HCT116 (cell line): ENCODE measurements around the gene DHRS9. TPM values are rescaled to one million over a fixed set of nuclear protein-coding genes. Genes with fewer than 3 reads are reported as not detected.

Experiments
- ATAC-seq: fragments of 200-7000 bp; cut with Tn5 transposase; 2 replicates; pipeline ENCODE4 v1.9.1; 2020; ENCODE audit warnings: mild to moderate bottlenecking, moderate library complexity
- BruUV-seq: library from RNA; stranded (reverse); fragments of 400-500 nt; replicated peaks from 2 replicates; lab custom pipeline; 2021; lab: Mats Ljungman, UMichigan
- CTCF ChIA-PET: fragments of 300-600 bp; sonication (Branson Sonifier 250); formaldehyde crosslinking; loops from one replicate; lab custom pipeline; 2021; ENCODE audit warnings: antibody characterized with exemption; lab: Charles Lee
- POLR2A ChIA-PET: fragments of 300-600, 350-600 bp; sonication (Branson Sonifier 250); formaldehyde crosslinking; loops from one replicate; lab custom pipeline; 2021; ENCODE audit warnings: antibody characterized with exemption; lab: Charles Lee
- RAD21 ChIA-PET, 2 experiments: fragments of 300-600 bp; sonication (Branson Sonifier 250); formaldehyde crosslinking; loops; one replicate each; lab custom pipeline; 2023; ENCODE audit warnings: low total read pairs in 2 of 2; ENCODE audit not compliant: uncharacterized antibody in 2 of 2, unreplicated experiment in 2 of 2, low non-redundant PET in 1 of 2; lab: Charles Lee
- DNase-seq: peaks from one replicate; pipeline ENCODE4 v3.0.0-alpha.2; 2010; ENCODE audit warnings: low read depth, low spot score
- H2AFZ ChIP-seq: fragments of 200-600 bp; shearing (Covaris generic), sonication (generic); 2 replicates; pipeline ENCODE4 v1.6.1; 2017; ENCODE audit warnings: low read depth, mixed run types, mixed read lengths, antibody characterized with exemption, low read length; ENCODE audit not compliant: poor library complexity, severe bottlenecking
- H3K27ac ChIP-seq: 2 replicates; pipeline ENCODE4 v1.5.1; 2012; ENCODE audit warnings: low read depth, low read length
- H3K27me3 ChIP-seq: fragments of 200-600 bp; sonication (generic); 2 replicates; pipeline ENCODE4 v1.6.1; 2016; ENCODE audit warnings: mixed run types, low read length, mixed read lengths; ENCODE audit not compliant: insufficient read depth
- H3K36me3 ChIP-seq, 2 experiments: fragments of 200-500 bp in 1 of 2; fragments of 200-600 bp in 1 of 2; sonication (Bioruptor generic) in 1 of 2; sonication (generic) in 1 of 2; 2 replicates each; pipeline versions ENCODE4 v1.5.1 to v1.6.1; 2014 to 2016; ENCODE audit warnings: low read length in 2 of 2, inconsistent platforms in 1 of 2, mixed read lengths in 1 of 2, mixed run types in 1 of 2; ENCODE audit not compliant: insufficient read depth in 2 of 2, control insufficient read depth in 1 of 2
- H3K4me1 ChIP-seq, 2 experiments: fragments of 200-600 bp in 1 of 2; sonication (generic) in 1 of 2; 2 replicates each; pipeline versions ENCODE4 v1.5.1 to v1.6.1; 2012 to 2017; ENCODE audit warnings: low read length in 2 of 2, inconsistent platforms in 1 of 2, mild to moderate bottlenecking in 1 of 2, mixed read lengths in 1 of 2, mixed run types in 1 of 2, moderate library complexity in 1 of 2; ENCODE audit not compliant: insufficient read depth in 2 of 2, control insufficient read depth in 1 of 2
- H3K4me2 ChIP-seq: fragments of 200-600 bp; sonication (generic); 2 replicates; pipeline ENCODE4 v1.6.1; 2017; ENCODE audit warnings: mixed run types, low read length, mixed read lengths
- H3K4me3 ChIP-seq, 2 experiments: fragments of 200-600 bp in 1 of 2; sonication (generic) in 1 of 2; replicated peaks in 1 of 2; 2 replicates each; pipeline ENCODE4 v1.5.1; 2011 to 2016; ENCODE audit warnings: low read length in 2 of 2, control low read depth in 1 of 2, low read depth in 1 of 2, mild to moderate bottlenecking in 1 of 2, mixed read lengths in 1 of 2, mixed run types in 1 of 2
- H3K79me2 ChIP-seq: fragments of 200-600 bp; sonication (generic); 2 replicates; pipeline ENCODE4 v1.6.1; 2017; ENCODE audit warnings: mild to moderate bottlenecking, mixed run types, low read length, moderate library complexity, mixed read lengths; ENCODE audit not compliant: insufficient read depth
- H3K9ac ChIP-seq: fragments of 200-600 bp; sonication (generic); 2 replicates; pipeline ENCODE4 v1.6.1; 2016; ENCODE audit warnings: low read length, mixed read lengths
- H3K9me2 ChIP-seq: fragments of 200-600 bp; sonication (generic), shearing (Covaris generic); 2 replicates; pipeline ENCODE4 v1.6.1; 2017; ENCODE audit warnings: mixed run types, mild to moderate bottlenecking, moderate library complexity; ENCODE audit not compliant: insufficient read depth
- H3K9me3 ChIP-seq, 2 experiments: fragments of 200-500 bp in 1 of 2; fragments of 200-600 bp in 1 of 2; sonication (Bioruptor generic) in 1 of 2; sonication (generic) in 1 of 2; 2 replicates each; pipeline ENCODE4 v1.6.1; 2014 to 2017; ENCODE audit warnings: low read length in 2 of 2, mixed read lengths in 2 of 2, inconsistent platforms in 1 of 2, low read depth in 1 of 2, mild to moderate bottlenecking in 1 of 2, mixed run types in 1 of 2, moderate library complexity in 1 of 2; ENCODE audit not compliant: control insufficient read depth in 1 of 2, insufficient read depth in 1 of 2
- H4K20me1 ChIP-seq: fragments of 200-600 bp; sonication (generic), shearing (Covaris generic); 2 replicates; pipeline ENCODE4 v1.6.1; 2017; ENCODE audit warnings: mixed run types, mild to moderate bottlenecking, moderate library complexity; ENCODE audit not compliant: insufficient read depth
- CEBPB ChIP-seq: IDR thresholded peaks from 2 replicates; pipeline ENCODE4 v1.6.1; 2012; ENCODE audit warnings: low read depth
- EGR1 ChIP-seq: IDR thresholded peaks from 2 replicates; pipeline ENCODE4 v1.6.1; 2012; ENCODE audit warnings: low read depth
- ELF1 ChIP-seq: IDR thresholded peaks from 2 replicates; pipeline ENCODE4 v1.6.1; 2012; ENCODE audit warnings: low read depth, borderline replicate concordance
- EZH2 ChIP-seq: fragments of 200-600 bp; sonication (generic); IDR thresholded peaks from 2 replicates; pipeline ENCODE4 v1.6.1; 2017; ENCODE audit warnings: antibody characterized with exemption, mixed run types
- FOSL1 ChIP-seq: IDR thresholded peaks from 2 replicates; pipeline ENCODE4 v1.6.1; 2012; ENCODE audit warnings: low read depth
- JUND ChIP-seq: IDR thresholded peaks from 2 replicates; pipeline ENCODE4 v1.6.1; 2012
- POLR2AphosphoS5 ChIP-seq: IDR thresholded peaks from 2 replicates; pipeline ENCODE4 v1.6.1; 2011; ENCODE audit warnings: mild to moderate bottlenecking, low read depth, low read length, moderate library complexity
- SIN3A ChIP-seq: IDR thresholded peaks from 2 replicates; pipeline ENCODE4 v1.6.1; 2012; ENCODE audit warnings: low read depth
- SRF ChIP-seq: IDR thresholded peaks from 2 replicates; pipeline ENCODE4 v1.6.1; 2012; ENCODE audit warnings: low read depth
- TCF7L2 ChIP-seq: IDR thresholded peaks from 2 replicates; pipeline ENCODE4 v1.7.0; 2011; ENCODE audit warnings: borderline replicate concordance, inconsistent platforms; ENCODE audit not compliant: insufficient read depth, insufficient read length; ENCODE audit errors: extremely low read depth
- YY1 ChIP-seq: IDR thresholded peaks from 2 replicates; pipeline ENCODE4 v1.6.1; 2011; ENCODE audit warnings: low read length, low read depth, moderate library complexity, mild to moderate bottlenecking; ENCODE audit not compliant: insufficient replicate concordance; ENCODE audit errors: extremely low read depth
- ZFX ChIP-seq: fragments of 450-650 bp; IDR thresholded peaks from 2 replicates; pipeline ENCODE4 v1.6.1; 2017
- ZNF274 ChIP-seq: fragments of 200-500 bp; sonication (Bioruptor generic); IDR thresholded peaks from 2 replicates; pipeline ENCODE4 v1.6.1; 2014; ENCODE audit warnings: mild to moderate bottlenecking, low read depth, low read length, inconsistent platforms
- intact Hi-C: fragments of 100-400 bp; cut with micrococcal nuclease; formaldehyde crosslinking; loops from 2 replicates; pipeline ENCODE4 v1.10.0; 2022
- total RNA-seq: library from RNA; stranded (reverse); gene quantifications from one replicate; pipeline ENCODE4 v1.2.1, GENCODE V29; 2021; ENCODE audit not compliant: unreplicated experiment
- TF ChIP-seq, protein P1 (sequence below): IDR thresholded peaks from 2 replicates; pipeline ENCODE4 v1.6.1; 2011; ENCODE audit warnings: mild to moderate bottlenecking, low read length, moderate library complexity; ENCODE audit not compliant: insufficient replicate concordance; ENCODE audit errors: extremely low read depth
- TF ChIP-seq, protein P2 (sequence below): IDR thresholded peaks from 2 replicates; pipeline ENCODE4 v1.6.1; 2012
- TF ChIP-seq, protein P3 (sequence below), 3 experiments: fragments of 200-600 bp in 1 of 3; sonication (generic) in 1 of 3; IDR thresholded peaks in 2 of 3; conservative IDR thresholded peaks in 1 of 3; 2 replicates each; pipeline ENCODE4 v1.5.1; 2012 to 2017; ENCODE audit warnings: low read depth in 2 of 3, low read length in 2 of 3, antibody characterized with exemption in 1 of 3, borderline replicate concordance in 1 of 3, control low read depth in 1 of 3, mild to moderate bottlenecking in 1 of 3, mixed read lengths in 1 of 3, mixed run types in 1 of 3, moderate library complexity in 1 of 3; ENCODE audit not compliant: insufficient read depth in 1 of 3
- TF ChIP-seq, protein P4 (sequence below): IDR thresholded peaks from 2 replicates; pipeline ENCODE4 v1.6.1; 2012; ENCODE audit warnings: low read depth

DHRS9 gene
- total RNA-seq, 1 experiment from 2014 or later: 0.15 TPM

DNA sequence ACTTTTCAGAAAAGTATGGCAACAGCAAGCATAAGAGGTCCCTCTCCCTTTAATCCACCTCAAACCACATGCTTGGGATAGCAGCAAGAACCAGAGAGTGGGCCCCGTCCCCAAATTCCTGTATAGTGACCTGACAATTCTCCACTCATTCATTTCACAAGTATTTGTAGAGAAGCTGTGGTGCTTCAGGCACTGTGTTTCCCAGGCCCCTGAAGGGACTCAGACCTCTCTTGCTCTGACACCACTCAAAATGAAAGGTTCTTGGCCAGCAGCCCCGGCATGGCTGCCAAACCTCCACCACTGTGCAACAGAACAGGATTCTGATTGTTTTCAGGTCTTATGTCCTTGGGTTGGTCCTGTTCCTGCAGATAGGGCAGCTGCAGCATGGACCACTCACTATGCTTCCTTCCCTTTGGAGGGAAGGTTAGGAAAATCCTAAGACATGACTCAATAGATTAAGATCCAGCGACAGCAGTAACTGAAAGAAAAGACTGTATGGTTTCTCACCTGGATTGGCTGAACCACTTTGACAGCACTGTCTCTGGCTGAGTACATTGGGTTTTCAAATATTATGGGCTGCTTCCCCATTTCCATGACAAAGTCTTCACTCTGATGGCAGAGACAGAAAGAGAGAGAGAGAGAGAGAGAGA lies 67.6 kb downstream of the DHRS9 start:
- POLR2A ChIA-PET: no interaction called here
- Histone ChIP-seq H3K27me3 (no peaks in the 10 kb centered on the region), H3K4me2 (no peak overlapping the region), H3K4me1 (no peaks in the 10 kb centered on the region), H3K4me3 (no peak overlapping the region), H3K27ac (no peak overlapping the region), H4K20me1 (no peaks in the 10 kb centered on the region), H3K79me2 (no peaks in the 10 kb centered on the region), H3K9me3 (no peaks in the 10 kb centered on the region), H3K9ac (no peak overlapping the region), H2AFZ (no peak overlapping the region), H3K36me3 (no peaks in the 10 kb centered on the region), H3K9me2 (no peaks in the 10 kb centered on the region)
- CTCF ChIA-PET: no interaction called here
- TF ChIP-seq SRF (no peak), EZH2 (no peak), YY1 (no peak), SIN3A (no peak), EGR1 (no peak), POLR2AphosphoS5 (no peak), JUND (no peak), FOSL1 (no peak), CEBPB (no peak), ZFX (no peak), ELF1 (no peak), TCF7L2 (no peak), ZNF274 (no peak)
- TF ChIP-seq, protein P1, sequence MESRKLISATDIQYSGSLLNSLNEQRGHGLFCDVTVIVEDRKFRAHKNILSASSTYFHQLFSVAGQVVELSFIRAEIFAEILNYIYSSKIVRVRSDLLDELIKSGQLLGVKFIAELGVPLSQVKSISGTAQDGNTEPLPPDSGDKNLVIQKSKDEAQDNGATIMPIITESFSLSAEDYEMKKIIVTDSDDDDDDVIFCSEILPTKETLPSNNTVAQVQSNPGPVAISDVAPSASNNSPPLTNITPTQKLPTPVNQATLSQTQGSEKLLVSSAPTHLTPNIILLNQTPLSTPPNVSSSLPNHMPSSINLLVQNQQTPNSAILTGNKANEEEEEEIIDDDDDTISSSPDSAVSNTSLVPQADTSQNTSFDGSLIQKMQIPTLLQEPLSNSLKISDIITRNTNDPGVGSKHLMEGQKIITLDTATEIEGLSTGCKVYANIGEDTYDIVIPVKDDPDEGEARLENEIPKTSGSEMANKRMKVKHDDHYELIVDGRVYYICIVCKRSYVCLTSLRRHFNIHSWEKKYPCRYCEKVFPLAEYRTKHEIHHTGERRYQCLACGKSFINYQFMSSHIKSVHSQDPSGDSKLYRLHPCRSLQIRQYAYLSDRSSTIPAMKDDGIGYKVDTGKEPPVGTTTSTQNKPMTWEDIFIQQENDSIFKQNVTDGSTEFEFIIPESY: no peak
- TF ChIP-seq, protein P2, sequence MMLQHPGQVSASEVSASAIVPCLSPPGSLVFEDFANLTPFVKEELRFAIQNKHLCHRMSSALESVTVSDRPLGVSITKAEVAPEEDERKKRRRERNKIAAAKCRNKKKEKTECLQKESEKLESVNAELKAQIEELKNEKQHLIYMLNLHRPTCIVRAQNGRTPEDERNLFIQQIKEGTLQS: no peak
- TF ChIP-seq, protein P3, sequence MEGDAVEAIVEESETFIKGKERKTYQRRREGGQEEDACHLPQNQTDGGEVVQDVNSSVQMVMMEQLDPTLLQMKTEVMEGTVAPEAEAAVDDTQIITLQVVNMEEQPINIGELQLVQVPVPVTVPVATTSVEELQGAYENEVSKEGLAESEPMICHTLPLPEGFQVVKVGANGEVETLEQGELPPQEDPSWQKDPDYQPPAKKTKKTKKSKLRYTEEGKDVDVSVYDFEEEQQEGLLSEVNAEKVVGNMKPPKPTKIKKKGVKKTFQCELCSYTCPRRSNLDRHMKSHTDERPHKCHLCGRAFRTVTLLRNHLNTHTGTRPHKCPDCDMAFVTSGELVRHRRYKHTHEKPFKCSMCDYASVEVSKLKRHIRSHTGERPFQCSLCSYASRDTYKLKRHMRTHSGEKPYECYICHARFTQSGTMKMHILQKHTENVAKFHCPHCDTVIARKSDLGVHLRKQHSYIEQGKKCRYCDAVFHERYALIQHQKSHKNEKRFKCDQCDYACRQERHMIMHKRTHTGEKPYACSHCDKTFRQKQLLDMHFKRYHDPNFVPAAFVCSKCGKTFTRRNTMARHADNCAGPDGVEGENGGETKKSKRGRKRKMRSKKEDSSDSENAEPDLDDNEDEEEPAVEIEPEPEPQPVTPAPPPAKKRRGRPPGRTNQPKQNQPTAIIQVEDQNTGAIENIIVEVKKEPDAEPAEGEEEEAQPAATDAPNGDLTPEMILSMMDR (IDR thresholded peaks at IDR 0.05 in 2 of 3, conservative IDR thresholded peaks at IDR 0.05 in 1 of 3; ENCODE audit: borderline replicate concordance in 1 of 3, insufficient read depth in 1 of 3, low read depth in 2 of 3, low read length in 2 of 3): no peak
- TF ChIP-seq, protein P4, sequence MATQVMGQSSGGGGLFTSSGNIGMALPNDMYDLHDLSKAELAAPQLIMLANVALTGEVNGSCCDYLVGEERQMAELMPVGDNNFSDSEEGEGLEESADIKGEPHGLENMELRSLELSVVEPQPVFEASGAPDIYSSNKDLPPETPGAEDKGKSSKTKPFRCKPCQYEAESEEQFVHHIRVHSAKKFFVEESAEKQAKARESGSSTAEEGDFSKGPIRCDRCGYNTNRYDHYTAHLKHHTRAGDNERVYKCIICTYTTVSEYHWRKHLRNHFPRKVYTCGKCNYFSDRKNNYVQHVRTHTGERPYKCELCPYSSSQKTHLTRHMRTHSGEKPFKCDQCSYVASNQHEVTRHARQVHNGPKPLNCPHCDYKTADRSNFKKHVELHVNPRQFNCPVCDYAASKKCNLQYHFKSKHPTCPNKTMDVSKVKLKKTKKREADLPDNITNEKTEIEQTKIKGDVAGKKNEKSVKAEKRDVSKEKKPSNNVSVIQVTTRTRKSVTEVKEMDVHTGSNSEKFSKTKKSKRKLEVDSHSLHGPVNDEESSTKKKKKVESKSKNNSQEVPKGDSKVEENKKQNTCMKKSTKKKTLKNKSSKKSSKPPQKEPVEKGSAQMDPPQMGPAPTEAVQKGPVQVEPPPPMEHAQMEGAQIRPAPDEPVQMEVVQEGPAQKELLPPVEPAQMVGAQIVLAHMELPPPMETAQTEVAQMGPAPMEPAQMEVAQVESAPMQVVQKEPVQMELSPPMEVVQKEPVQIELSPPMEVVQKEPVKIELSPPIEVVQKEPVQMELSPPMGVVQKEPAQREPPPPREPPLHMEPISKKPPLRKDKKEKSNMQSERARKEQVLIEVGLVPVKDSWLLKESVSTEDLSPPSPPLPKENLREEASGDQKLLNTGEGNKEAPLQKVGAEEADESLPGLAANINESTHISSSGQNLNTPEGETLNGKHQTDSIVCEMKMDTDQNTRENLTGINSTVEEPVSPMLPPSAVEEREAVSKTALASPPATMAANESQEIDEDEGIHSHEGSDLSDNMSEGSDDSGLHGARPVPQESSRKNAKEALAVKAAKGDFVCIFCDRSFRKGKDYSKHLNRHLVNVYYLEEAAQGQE: no peak
- DNase-seq: no peak
- intact Hi-C loops: no loop called here
- RAD21 ChIA-PET: no interaction called here
- BruUV-seq: no TSS peak
- ATAC-seq: no peak
